Kidney (tissue), 14 donors: ENCODE results near the gene AFG1L. TPM values are rescaled to one million over a fixed set of nuclear protein-coding genes. Genes with fewer than 3 reads are reported as not detected.

Experiments used
- DNase-seq, 5 donors: peaks; one replicate each; pipeline ENCODE4 v3.0.0-alpha.2; 2013 to 2020
- FAIRE-seq: peaks from 2 replicates; lab custom pipeline; 2012; peaks lifted over from hg19 to GRCh38; lab: Jason Lieb, UNC
- H3K27ac ChIP-seq, 2 donors: one replicate each; pipeline ENCODE4 v1.7.0; 2013; ENCODE audit warnings: low read depth in 2 of 2, low read length in 2 of 2, inconsistent platforms in 1 of 2
- H3K27me3 ChIP-seq: one replicate; pipeline ENCODE4 v1.7.1; 2013; ENCODE audit warnings: low read length, inconsistent platforms; ENCODE audit not compliant: control insufficient read depth, insufficient read depth
- H3K36me3 ChIP-seq, 3 donors: one replicate each; pipeline versions ENCODE4 v1.7.0 to v1.7.1; 2013; ENCODE audit warnings: low read length in 3 of 3, control low read depth in 1 of 3, inconsistent platforms in 1 of 3; ENCODE audit not compliant: insufficient read depth in 3 of 3, control insufficient read depth in 2 of 3
- H3K4me1 ChIP-seq, 3 donors: one replicate each; pipeline versions ENCODE4 v1.7.0 to v1.7.1; 2013; ENCODE audit warnings: low read length in 3 of 3, inconsistent platforms in 1 of 3, low read depth in 1 of 3; ENCODE audit not compliant: control insufficient read depth in 2 of 3, insufficient read depth in 2 of 3
- H3K4me3 ChIP-seq, 3 donors: one replicate each; pipeline versions ENCODE4 v1.7.0 to v1.8.1; 2013; ENCODE audit warnings: low read length in 3 of 3, control low read depth in 1 of 3, inconsistent platforms in 1 of 3
- H3K9ac ChIP-seq, 3 donors: one replicate each; pipeline versions ENCODE4 v1.7.0 to v1.7.1; 2013; ENCODE audit warnings: low read length in 3 of 3, control low read depth in 1 of 3, inconsistent platforms in 1 of 3
- H3K9me3 ChIP-seq, 3 donors: one replicate each; pipeline versions ENCODE4 v1.7.0 to v1.7.1; 2013; ENCODE audit warnings: low read length in 3 of 3, control low read depth in 1 of 3, inconsistent platforms in 1 of 3; ENCODE audit not compliant: control insufficient read depth in 2 of 3, insufficient read depth in 1 of 3
- CTCF ChIP-seq: IDR thresholded peaks from 3 replicates; pipeline ENCODE4 v1.5.1; 2012; ENCODE audit warnings: mild to moderate bottlenecking, moderate library complexity, borderline replicate concordance; ENCODE audit not compliant: insufficient read depth; ENCODE audit errors: extremely low read depth
- intact Hi-C: fragments of 100-400 bp; cut with DNase I; formaldehyde crosslinking; loops from one replicate; pipeline ENCODE4 v1.11.1; 2022
- polyA plus RNA-seq: library from polyadenylated mRNA; stranded (reverse); fragments of 350-450 nt; fragmentation: Illumina TruSeq; extraction: RNeasy Lipid Tissue Mini Kit (QIAGEN cat#74804); gene quantifications from one replicate; pipeline ENCODE4 v1.2.3, GENCODE V29; 2014; ENCODE audit warnings: low read depth, low replicate concordance; ENCODE audit not compliant: insufficient read depth
- total RNA-seq: library from RNA; stranded (reverse); fragmentation: NEBNext Ultra II Directional; extraction: Animal tissue kit (Norgen Biotek cat#: 25700); gene quantifications from one replicate; pipeline ENCODE4 v1.2.1, GENCODE V29; 2021
- donor health status: control.
- donor health status: control.
- donor health status: control.
- donor health status: control.
- donor health status: control.
- donor health status: DM: yes; HTN: yes; CAD: no.
- donor health status: Normal renal cell carcinoma (clear cell type).

The AFG1L gene
- total and polyA plus RNA-seq, 2 donors from 2014 or later = 6.8 to 7.0 TPM

- Histone ChIP-seq H3K27me3 (no peaks in the 10 kb centered on the region), H3K27ac (no peak overlapping the region), H3K4me1 (no peaks in the 10 kb centered on the region), H3K9me3 (no peaks in the 10 kb centered on the region), H3K4me3 (no peak overlapping the region), H3K9ac (no peak overlapping the region), H3K36me3 (no peaks in the 10 kb centered on the region)
- peak; percentile 29 for FAIRE-seq
- DNase-seq = no peak
- intact Hi-C loops = no loop called here
- TF ChIP-seq CTCF = no peak
Observed at GRCh38 chr6:108395297-108395696, 100.4 kb downstream of the AFG1L start.

- intact Hi-C loops = no loop called here
- Histone ChIP-seq H3K4me1 (peaks cover 0 to 1% (median 0%) of the 10 kb centered on the region in 3 donors), H3K36me3 (no peaks in the 10 kb centered on the region), H3K9ac (no peak overlapping the region), H3K27me3 (no peaks in the 10 kb centered on the region), H3K4me3 (no peak overlapping the region), H3K9me3 (no peaks in the 10 kb centered on the region), H3K27ac (no peak overlapping the region)
- DNase-seq = peak in 1 of 5 donors; percentile 10
- FAIRE-seq = no peak
- TF ChIP-seq CTCF = no peak
Observed at GRCh38 chr6:108403236-108403635, 108.4 kb downstream of the AFG1L start.

- no peak for FAIRE-seq
Observed at GRCh38 chr6:108406943-108407342, 112.1 kb downstream of the AFG1L start.

More at GRCh38 chr6:108406943-108407342, 112.1 kb downstream of the AFG1L start:
- Histone ChIP-seq H3K4me1 (peaks cover 0 to 3% (median 0%) of the 10 kb centered on the region in 3 donors), H3K27me3 (no peaks in the 10 kb centered on the region), H3K36me3 (no peaks in the 10 kb centered on the region), H3K9me3 (no peaks in the 10 kb centered on the region), H3K27ac (no peak overlapping the region), H3K4me3 (no peak overlapping the region), H3K9ac (no peak overlapping the region)
- TF ChIP-seq CTCF = no peak
- DNase-seq = no peak
- intact Hi-C loops = no loop called here
